Peyer's patch (tissue), 4 donors: Measurements from ENCODE around the gene UGT1A8. TPM values are rescaled to one million over a fixed set of nuclear protein-coding genes. Genes with fewer than 3 reads are reported as not detected.
"Not testable (repeated sequence)": the region's sequence is repeated elsewhere in the genome, so short reads cannot be mapped to it uniquely, and the experiment has no call there.

Experiments used
- DNase-seq, 3 donors: peaks; one replicate each; pipeline ENCODE4 v3.0.0-alpha.2; 2017 to 2019
- H3K27ac ChIP-seq, 4 donors: fragments of 200-600 bp; sonication (generic); one replicate each; pipeline ENCODE4 v1.5.1; 2016 to 2019
- H3K27me3 ChIP-seq, 2 donors: fragments of 200-600 bp; sonication (generic); one replicate each; pipeline ENCODE4 v1.5.1; 2019
- H3K36me3 ChIP-seq, 3 donors: fragments of 200-600 bp; sonication (generic); one replicate each; pipeline ENCODE4 v1.5.1; 2016 to 2019
- H3K4me1 ChIP-seq, 4 donors: fragments of 200-600 bp; sonication (generic); one replicate each; pipeline ENCODE4 v1.5.1; 2016 to 2019
- H3K4me3 ChIP-seq, 4 donors: fragments of 200-600 bp; sonication (generic); 1 replicate in 3 of 4; 2 replicates in 1 of 4; pipeline ENCODE4 v1.5.1; 2016 to 2019; ENCODE audit warnings: mild to moderate bottlenecking in 1 of 4
- H3K9me3 ChIP-seq, 4 donors: fragments of 200-600 bp; sonication (generic); one replicate each; pipeline ENCODE4 v1.5.1; 2016 to 2019; ENCODE audit warnings: mild to moderate bottlenecking in 1 of 4
- POLR2A ChIP-seq, 2 donors: fragments of 450-650 bp; IDR thresholded peaks; one replicate each; pipeline ENCODE4 v1.5.1; 2017; ENCODE audit warnings: antibody characterized with exemption in 2 of 2, mild to moderate bottlenecking in 2 of 2, moderate library complexity in 2 of 2
- total RNA-seq, 4 donors: library from RNA; depleted of rRNA; stranded (reverse); fragments of >200 nt; gene quantifications; one replicate each; pipeline ENCODE4 v1.1.0, GENCODE V29; 2016
- TF ChIP-seq, protein P1 (sequence below), 6 experiments: fragments of 450-650 bp in 4 of 6; fragments of 200-600 bp in 2 of 6; sonication (generic) in 1 of 6; IDR thresholded peaks; one replicate each; pipeline ENCODE4 v1.5.1; 2017 to 2019; ENCODE audit warnings: antibody characterized with exemption in 6 of 6, mild to moderate bottlenecking in 3 of 6, moderate library complexity in 1 of 6

Gene UGT1A8
- total RNA-seq, 4 donors from 2014 or later: 2.5 to 19.6 (median 10.5) TPM

DNA sequence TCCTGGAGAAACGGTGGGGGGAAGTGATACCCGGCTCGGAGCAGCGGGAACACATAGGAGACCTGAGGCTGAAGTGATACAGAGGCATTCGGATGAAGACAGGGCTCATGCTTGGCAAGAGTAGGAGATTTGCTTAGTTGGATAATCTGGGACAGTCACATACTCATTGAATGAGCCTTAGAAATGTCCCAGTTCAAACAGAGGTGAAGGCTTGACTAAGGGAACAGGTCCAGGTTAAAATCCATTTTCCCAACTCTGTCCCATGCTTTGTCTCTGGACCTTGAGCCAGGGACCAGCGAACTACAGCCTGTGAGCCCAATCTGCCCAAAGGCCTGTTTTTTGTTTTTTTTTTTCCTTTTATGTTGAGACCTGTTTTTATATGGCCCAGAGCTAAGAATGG, 76.5 kb downstream of the UGT1A8 start:
- Histone ChIP-seq H3K4me3 (no peak overlapping the region), H3K27ac (no peak overlapping the region), H3K36me3 (no peaks in the 10 kb centered on the region), H3K27me3 (no peaks in the 10 kb centered on the region), H3K4me1 (peaks cover 0 to 31% (median 0%) of the 10 kb centered on the region in 4 donors), H3K9me3 (no peaks in the 10 kb centered on the region)
- no peak for DNase-seq
- no peak for TF ChIP-seq POLR2A (IDR thresholded peaks at IDR 0.05)
- TF ChIP-seq, protein P1, sequence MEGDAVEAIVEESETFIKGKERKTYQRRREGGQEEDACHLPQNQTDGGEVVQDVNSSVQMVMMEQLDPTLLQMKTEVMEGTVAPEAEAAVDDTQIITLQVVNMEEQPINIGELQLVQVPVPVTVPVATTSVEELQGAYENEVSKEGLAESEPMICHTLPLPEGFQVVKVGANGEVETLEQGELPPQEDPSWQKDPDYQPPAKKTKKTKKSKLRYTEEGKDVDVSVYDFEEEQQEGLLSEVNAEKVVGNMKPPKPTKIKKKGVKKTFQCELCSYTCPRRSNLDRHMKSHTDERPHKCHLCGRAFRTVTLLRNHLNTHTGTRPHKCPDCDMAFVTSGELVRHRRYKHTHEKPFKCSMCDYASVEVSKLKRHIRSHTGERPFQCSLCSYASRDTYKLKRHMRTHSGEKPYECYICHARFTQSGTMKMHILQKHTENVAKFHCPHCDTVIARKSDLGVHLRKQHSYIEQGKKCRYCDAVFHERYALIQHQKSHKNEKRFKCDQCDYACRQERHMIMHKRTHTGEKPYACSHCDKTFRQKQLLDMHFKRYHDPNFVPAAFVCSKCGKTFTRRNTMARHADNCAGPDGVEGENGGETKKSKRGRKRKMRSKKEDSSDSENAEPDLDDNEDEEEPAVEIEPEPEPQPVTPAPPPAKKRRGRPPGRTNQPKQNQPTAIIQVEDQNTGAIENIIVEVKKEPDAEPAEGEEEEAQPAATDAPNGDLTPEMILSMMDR (IDR thresholded peaks at IDR 0.05): no peak

DNA sequence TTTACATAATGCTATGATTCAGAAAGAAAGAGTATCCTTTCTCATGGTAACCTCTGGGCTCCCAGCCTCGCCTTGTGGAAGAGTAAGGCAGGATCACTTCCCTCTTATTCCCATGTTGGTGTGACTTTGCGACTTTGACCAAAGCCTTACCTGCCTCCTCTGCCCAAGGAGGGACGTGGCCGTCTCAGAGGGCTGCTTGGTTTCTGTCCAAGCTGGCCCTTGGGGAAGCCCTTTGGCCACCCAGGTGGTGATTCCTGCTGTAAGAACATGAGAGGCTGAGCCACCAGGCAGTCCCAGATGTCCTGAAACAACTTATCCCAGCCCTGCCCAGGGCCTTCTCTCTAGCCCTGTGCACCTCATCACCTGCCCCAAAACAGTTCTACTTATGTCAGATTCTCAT, 81.3 kb downstream of the UGT1A8 start:
- no peak for TF ChIP-seq POLR2A (IDR thresholded peaks at IDR 0.05)
- TF ChIP-seq, protein P1 (IDR thresholded peaks at IDR 0.05): no peak
- no peak overlapping the region for H3K27ac ChIP-seq
- H3K4me1 ChIP-seq: peaks cover 0 to 8% (median 0%) of the 10 kb centered on the region in 4 donors
- no peak overlapping the region for H3K4me3 ChIP-seq
- H3K9me3 ChIP-seq: no peaks in the 10 kb centered on the region
- DNase-seq: no peak
- no peaks in the 10 kb centered on the region for H3K27me3 ChIP-seq
- H3K36me3 ChIP-seq: no peaks in the 10 kb centered on the region

DNA sequence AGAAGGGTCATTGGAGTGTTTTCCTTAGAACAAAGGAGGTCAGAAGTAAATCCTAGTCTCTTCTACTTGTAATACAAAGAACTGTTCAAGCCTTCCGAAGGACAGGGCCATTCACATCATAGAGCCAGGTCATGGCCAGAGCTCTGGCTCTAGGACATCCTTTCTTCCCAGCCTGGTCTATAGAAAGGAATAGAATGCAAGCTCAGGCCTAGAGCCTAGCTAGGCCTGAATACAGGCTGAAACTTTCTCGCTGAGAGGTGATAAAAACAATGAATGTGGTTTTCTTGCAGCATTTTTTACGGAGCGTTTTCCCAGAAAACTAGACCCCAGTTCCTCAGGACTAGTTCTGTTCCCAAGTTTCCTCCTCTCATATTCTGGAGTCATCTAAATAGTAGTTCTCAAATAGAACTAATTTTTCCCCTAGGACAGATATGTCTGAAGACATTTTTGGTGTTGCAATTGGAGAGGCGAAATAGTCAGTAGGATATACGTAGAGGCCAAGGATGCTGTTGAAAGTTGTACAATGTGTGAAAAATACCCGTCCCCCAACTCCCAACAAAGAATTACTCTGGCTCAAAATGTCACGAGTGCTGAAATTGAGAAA, 82.1 kb downstream of the UGT1A8 start:
- no peak for DNase-seq
- peaks cover 0 to 3% (median 0%) of the 10 kb centered on the region in 4 donors for H3K4me1 ChIP-seq

DNA sequence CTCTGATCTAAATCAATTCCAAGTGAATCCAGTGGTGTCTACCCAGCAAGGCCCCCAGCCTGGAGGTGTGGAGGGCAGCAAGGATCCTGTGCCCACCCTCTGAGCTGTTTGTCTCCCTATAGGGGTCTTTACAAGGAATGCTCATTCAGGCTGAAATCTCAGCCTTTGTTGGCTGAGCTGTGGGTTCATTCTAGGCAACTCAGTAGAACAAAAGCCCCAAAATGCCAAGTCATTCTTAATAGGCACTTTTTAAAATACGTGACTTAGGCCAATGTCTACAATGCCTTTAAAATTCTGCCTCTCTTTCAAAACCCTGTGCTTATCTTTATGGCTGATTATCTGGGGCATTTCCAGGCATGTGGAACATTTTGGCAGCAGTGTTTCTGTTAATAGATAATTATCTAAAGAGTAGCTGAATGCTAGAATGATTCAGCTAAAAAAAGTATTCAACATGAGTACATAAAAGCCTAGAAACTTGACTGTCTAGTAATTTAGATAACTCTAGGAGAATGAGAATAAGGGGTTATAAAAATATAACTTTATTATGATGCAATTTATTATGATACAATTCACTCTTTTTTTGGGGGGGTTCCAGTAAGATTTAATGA, 82.7 kb downstream of the UGT1A8 start:
- H3K4me3 ChIP-seq: no peak overlapping the region
- DNase-seq: no peak
- peak overlapping the region in 2 of 4 donors; percentile 40 to 48 for H3K27ac ChIP-seq
- H3K4me1 ChIP-seq: peaks cover 0 to 3% (median 0%) of the 10 kb centered on the region in 4 donors
- TF ChIP-seq, protein P1 (IDR thresholded peaks at IDR 0.05): no peak
- no peak for TF ChIP-seq POLR2A (IDR thresholded peaks at IDR 0.05)
- no peaks in the 10 kb centered on the region for H3K27me3 ChIP-seq
- H3K36me3 ChIP-seq: no peaks in the 10 kb centered on the region
- H3K9me3 ChIP-seq: no peaks in the 10 kb centered on the region

More for the DNA sequence above, 82.1 kb downstream of the UGT1A8 start:
- H3K27ac ChIP-seq: peak overlapping the region in 2 of 4 donors; percentile 40 to 48
- no peaks in the 10 kb centered on the region for H3K9me3 ChIP-seq
- no peaks in the 10 kb centered on the region for H3K27me3 ChIP-seq
- TF ChIP-seq, protein P1 (IDR thresholded peaks at IDR 0.05): no peak
- TF ChIP-seq POLR2A (IDR thresholded peaks at IDR 0.05): no peak
- no peak overlapping the region for H3K4me3 ChIP-seq
- H3K36me3 ChIP-seq: no peaks in the 10 kb centered on the region

DNA sequence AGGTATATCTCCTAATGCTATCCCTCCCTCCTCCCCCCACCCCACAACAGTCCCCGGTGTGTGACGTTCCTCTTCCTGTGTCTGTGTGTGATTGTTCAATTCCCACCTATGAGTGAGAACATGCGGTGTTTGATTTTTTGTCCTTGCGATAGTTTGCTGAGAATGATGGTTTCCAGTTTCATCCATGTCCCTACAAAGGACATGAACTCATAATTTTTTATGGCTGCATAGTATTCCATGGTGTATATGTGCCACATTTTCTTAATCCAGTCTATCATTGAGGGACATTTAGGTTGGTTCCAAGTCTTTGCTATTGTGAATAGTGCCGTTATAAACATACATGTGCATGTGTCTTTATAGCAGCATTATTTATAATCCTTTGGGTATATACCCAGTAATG, 83.4 kb downstream of the UGT1A8 start:
- H3K4me1 ChIP-seq, DNase-seq, H3K4me3 ChIP-seq, H3K27me3 ChIP-seq, H3K9me3 ChIP-seq, H3K27ac ChIP-seq, H3K36me3 ChIP-seq: not testable (repeated sequence)

DNA sequence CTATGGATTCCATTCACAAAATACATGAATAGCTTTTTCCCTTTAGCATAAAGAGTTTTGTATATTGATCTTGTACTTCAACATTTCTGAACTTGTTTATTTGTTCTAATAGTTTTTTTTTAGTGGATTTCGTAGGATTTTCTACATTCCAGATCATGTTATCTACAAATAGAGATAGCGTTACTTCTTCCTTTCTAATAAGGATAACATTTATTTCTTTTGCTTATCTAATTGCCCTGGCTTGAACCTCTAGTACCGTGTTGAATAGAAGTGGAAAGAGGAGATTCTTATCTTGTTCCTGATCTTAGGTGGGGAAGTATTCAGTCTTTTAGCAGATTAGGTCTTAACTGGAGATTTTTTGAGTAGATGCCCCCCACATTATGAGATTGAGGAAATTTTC, 84.8 kb downstream of the UGT1A8 start:
- no peak overlapping the region for H3K4me3 ChIP-seq
- no peak for DNase-seq
- TF ChIP-seq POLR2A (IDR thresholded peaks at IDR 0.05): no peak
- TF ChIP-seq, protein P1 (IDR thresholded peaks at IDR 0.05): no peak
- no peaks in the 10 kb centered on the region for H3K36me3 ChIP-seq
- no peaks in the 10 kb centered on the region for H3K27me3 ChIP-seq
- H3K27ac ChIP-seq: no peak overlapping the region
- H3K9me3 ChIP-seq: no peaks in the 10 kb centered on the region
- peaks cover 0 to 14% (median 0%) of the 10 kb centered on the region in 4 donors for H3K4me1 ChIP-seq
